Erythroblast (primary cell): ENCODE results near the gene DOCK4.

Source experiments
- DNase-seq, 2 experiments: peaks; one replicate each; lab custom pipeline; 2025; lab: John Stamatoyannopoulos, UW
- GATA1 ChIP-seq: IDR thresholded peaks from 2 replicates; pipeline ENCODE4 v1.6.1; 2011; ENCODE audit warnings: low read depth, mild to moderate bottlenecking, control low read depth, low read length, moderate library complexity
- POLR2A ChIP-seq: IDR thresholded peaks from 2 replicates; pipeline ENCODE4 v1.6.1; 2011; ENCODE audit warnings: mild to moderate bottlenecking, low read length

Gene DOCK4

GRCh38 chr7:112206991-112207592, 893 bp upstream of the DOCK4 start:
- TF ChIP-seq GATA1: no peak
- TF ChIP-seq POLR2A: no peak
- DNase-seq: no peak

GRCh38 chr7:112205343-112206237, 609 bp downstream of the DOCK4 start:
- TF ChIP-seq GATA1 (no peak), POLR2A (no peak)
- peak; percentile 49 to 51 for DNase-seq

- DNase-seq: peak in 1 of 2 experiments; percentile 23
Measured at GRCh38 chr7:112204499-112205342, 1.5 kb downstream of the DOCK4 start.

GRCh38 chr7:112203365-112203739, 2.8 kb downstream of the DOCK4 start:
- no peak for DNase-seq
- TF ChIP-seq POLR2A (no peak), GATA1 (no peak)

More at GRCh38 chr7:112204499-112205342, 1.5 kb downstream of the DOCK4 start:
- TF ChIP-seq GATA1 (no peak), POLR2A (no peak)

- peak in 1 of 2 experiments; percentile 26 for DNase-seq
- TF ChIP-seq POLR2A: no peak
- no peak for TF ChIP-seq GATA1
Measured at GRCh38 chr7:112202816-112203215, 3.4 kb downstream of the DOCK4 start.

- no peak for DNase-seq
- TF ChIP-seq POLR2A: no peak
- no peak for TF ChIP-seq GATA1
Measured at GRCh38 chr7:112201839-112202238, 4.4 kb downstream of the DOCK4 start.

- no peak for DNase-seq
- no peak for TF ChIP-seq GATA1
- TF ChIP-seq POLR2A: no peak
Measured at GRCh38 chr7:112201411-112201810, 4.8 kb downstream of the DOCK4 start.

- TF ChIP-seq POLR2A (no peak), GATA1 (no peak)
- no peak for DNase-seq
Measured at GRCh38 chr7:112199672-112200071, 6.5 kb downstream of the DOCK4 start.

- no peak for TF ChIP-seq POLR2A
- no peak for TF ChIP-seq GATA1
- DNase-seq: no peak
Measured at GRCh38 chr7:112199035-112199655, 7.1 kb downstream of the DOCK4 start.

GRCh38 chr7:112197322-112197721, 8.9 kb downstream of the DOCK4 start:
- no peak for DNase-seq

GRCh38 chr7:112195717-112196116, 10.5 kb downstream of the DOCK4 start:
- DNase-seq: no peak
- TF ChIP-seq POLR2A: no peak
- no peak for TF ChIP-seq GATA1

More at GRCh38 chr7:112197322-112197721, 8.9 kb downstream of the DOCK4 start:
- TF ChIP-seq POLR2A: no peak
- no peak for TF ChIP-seq GATA1

GRCh38 chr7:112193915-112194502, 12.2 kb downstream of the DOCK4 start:
- no peak for DNase-seq
- TF ChIP-seq POLR2A: no peak
- no peak for TF ChIP-seq GATA1
